ENCODE measurements around the gene MYT1.

MYT1 gene

GRCh38 chr20:64154590-64155257, 9.5 kb upstream of the MYT1 start:
- TF ChIP-seq CTCF (IDR thresholded peaks at IDR 0.05; ENCODE audit: insufficient read depth, low read length) (no peak), POLR2AphosphoS5 (IDR thresholded peaks at IDR 0.05; ENCODE audit: low read depth) (no peak), GABPA (IDR thresholded peaks at IDR 0.05; ENCODE audit: low read depth) (no peak), SPI1 (IDR thresholded peaks at IDR 0.05; ENCODE audit: borderline replicate concordance, low read depth) (no peak), REST (IDR thresholded peaks at IDR 0.05; ENCODE audit: insufficient replicate concordance, low read depth) (no peak)
- Histone ChIP-seq H3K27ac (replicated peaks) (no peak overlapping the region), H3K4me3 (replicated peaks; ENCODE audit: insufficient read depth, low read length) (no peak overlapping the region), H3K27me3 (ENCODE audit: insufficient read depth, poor library complexity, severe bottlenecking) (no peaks in the 10 kb centered on the region)
- DNase-seq (ENCODE audit: low read depth in 1 of 2, low spot score in 1 of 2): no peak

- DNase-seq (ENCODE audit: low read depth in 1 of 2, low spot score in 1 of 2): no peak
- Histone ChIP-seq H3K27me3 (ENCODE audit: insufficient read depth, poor library complexity, severe bottlenecking) (no peaks in the 10 kb centered on the region), H3K27ac (replicated peaks) (no peak overlapping the region), H3K4me3 (replicated peaks; ENCODE audit: insufficient read depth, low read length) (no peak overlapping the region)
- no peak for TF ChIP-seq GABPA (IDR thresholded peaks at IDR 0.05; ENCODE audit: low read depth)
- TF ChIP-seq CTCF (IDR thresholded peaks at IDR 0.05; ENCODE audit: insufficient read depth, low read length): no peak
- no peak for TF ChIP-seq REST (IDR thresholded peaks at IDR 0.05; ENCODE audit: insufficient replicate concordance, low read depth)
- TF ChIP-seq SPI1 (IDR thresholded peaks at IDR 0.05; ENCODE audit: borderline replicate concordance, low read depth): no peak
- TF ChIP-seq POLR2AphosphoS5 (IDR thresholded peaks at IDR 0.05; ENCODE audit: low read depth): no peak
These were observed 8.8 kb upstream of the MYT1 start for GRCh38 chr20:64155258-64156135.

GRCh38 chr20:64156136-64156885, 7.9 kb upstream of the MYT1 start:
- TF ChIP-seq CTCF (IDR thresholded peaks at IDR 0.05; ENCODE audit: insufficient read depth, low read length): no peak
- no peak for TF ChIP-seq POLR2AphosphoS5 (IDR thresholded peaks at IDR 0.05; ENCODE audit: low read depth)
- TF ChIP-seq REST (IDR thresholded peaks at IDR 0.05; ENCODE audit: insufficient replicate concordance, low read depth): no peak
- no peak for TF ChIP-seq SPI1 (IDR thresholded peaks at IDR 0.05; ENCODE audit: borderline replicate concordance, low read depth)
- no peak for TF ChIP-seq GABPA (IDR thresholded peaks at IDR 0.05; ENCODE audit: low read depth)
- no peak for DNase-seq (ENCODE audit: low read depth in 1 of 2, low spot score in 1 of 2)
- Histone ChIP-seq H3K27ac (replicated peaks) (no peak overlapping the region), H3K27me3 (ENCODE audit: insufficient read depth, poor library complexity, severe bottlenecking) (peaks cover 3% of the 10 kb centered on the region), H3K4me3 (replicated peaks; ENCODE audit: insufficient read depth, low read length) (no peak overlapping the region)
